Testis (tissue), 3 donors: ENCODE results near the gene MBLAC1. TPM values are rescaled to one million over a fixed set of nuclear protein-coding genes. Genes with fewer than 3 reads are reported as not detected.
A peak's percentile ranks its signal among the peaks of the same experiment; 100 is the strongest.

Source experiments
- DNase-seq: peaks from one replicate; pipeline ENCODE4 v3.0.0-alpha.2; 2019
- H3K27ac ChIP-seq, 2 donors: fragments of 200-600 bp; sonication (generic); one replicate each; pipeline ENCODE4 v1.5.1; 2019
- H3K27me3 ChIP-seq: fragments of 200-600 bp; sonication (generic); one replicate; pipeline ENCODE4 v1.5.1; 2019
- H3K36me3 ChIP-seq: fragments of 200-600 bp; sonication (generic); one replicate; pipeline ENCODE4 v1.5.1; 2017; ENCODE audit warnings: low read depth; ENCODE audit errors: missing control alignments
- H3K4me1 ChIP-seq: fragments of 200-600 bp; sonication (generic); one replicate; pipeline ENCODE4 v1.5.1; 2019
- H3K4me3 ChIP-seq, 2 donors: fragments of 200-600 bp; sonication (generic); one replicate each; pipeline ENCODE4 v1.5.1; 2017 to 2019
- H3K9me3 ChIP-seq: fragments of 200-600 bp; sonication (generic); one replicate; pipeline ENCODE4 v1.5.1; 2017
- POLR2A ChIP-seq: fragments of 450-650 bp; IDR thresholded peaks from one replicate; pipeline ENCODE4 v1.6.1; 2017; ENCODE audit warnings: antibody characterized with exemption, mild to moderate bottlenecking, moderate library complexity
- WGBS, 2 donors: methylation state at CpG; one replicate each; pipeline ENCODE4 v1.1.5; 2018; 5-methylcytosine and 5-hydroxymethylcytosine counted together
- intact Hi-C: fragments of 100-400 bp; cut with DNase I; formaldehyde crosslinking; loops from one replicate; pipeline ENCODE4 v1.15.1; 2023; ENCODE audit warnings: low total_unique reads
- polyA plus RNA-seq: library from polyadenylated mRNA; stranded (reverse); fragments of 350-450 nt; fragmentation: Illumina TruSeq; extraction: RNeasy Lipid Tissue Mini Kit (QIAGEN cat#74804); gene quantifications from one replicate; pipeline ENCODE4 v1.2.3, GENCODE V29; 2014; ENCODE audit warnings: low read depth, low replicate concordance; ENCODE audit not compliant: insufficient read depth
- total RNA-seq, 2 donors: library from RNA; depleted of rRNA; stranded (reverse); fragments of >200 nt; gene quantifications; one replicate each; pipeline ENCODE4 v1.2.3, GENCODE V29; 2016
- TF ChIP-seq, protein P1 (sequence below), 3 experiments: fragments of 450-650 bp in 2 of 3; fragments of 200-600 bp in 1 of 3; sonication (generic) in 1 of 3; IDR thresholded peaks; one replicate each; pipeline ENCODE4 v1.5.1; 2016 to 2019; ENCODE audit warnings: antibody characterized with exemption in 3 of 3, mild to moderate bottlenecking in 2 of 3, moderate library complexity in 1 of 3

The MBLAC1 gene
- total and polyA plus RNA-seq, 3 donors from 2014 or later = 2.9 to 10.2 (median 7.2) TPM

DNA sequence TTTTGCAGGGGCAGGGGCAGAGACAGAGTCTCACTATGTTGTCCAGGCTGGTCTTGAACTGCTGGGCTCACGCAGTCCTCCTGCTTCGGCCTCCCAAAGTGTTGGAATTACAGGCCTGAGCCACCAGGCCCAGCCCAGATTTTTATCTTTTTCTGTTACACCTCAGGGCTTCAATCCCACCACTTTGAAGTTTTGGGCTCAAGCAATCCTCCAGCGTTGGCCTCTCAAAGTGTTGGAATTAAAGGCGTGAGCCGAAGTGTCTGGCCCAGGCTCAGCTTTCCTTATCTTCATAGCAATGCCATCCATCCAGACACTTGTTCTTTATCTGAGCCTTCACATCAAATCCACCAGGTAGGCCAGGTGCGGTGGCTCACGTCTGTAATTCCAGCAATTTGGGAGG lies 11.7 kb upstream of the MBLAC1 start:
- Histone ChIP-seq H3K9me3 (no peaks in the 10 kb centered on the region), H3K4me1 (peaks cover 4% of the 10 kb centered on the region), H3K27me3 (no peaks in the 10 kb centered on the region), H3K36me3 (no peaks in the 10 kb centered on the region), H3K4me3 (no peak overlapping the region), H3K27ac (no peak overlapping the region)
- 91% methylated on average over 7 of the region's 7 CpGs for WGBS, 2 donors
- no peak for DNase-seq
- TF ChIP-seq, protein P1, sequence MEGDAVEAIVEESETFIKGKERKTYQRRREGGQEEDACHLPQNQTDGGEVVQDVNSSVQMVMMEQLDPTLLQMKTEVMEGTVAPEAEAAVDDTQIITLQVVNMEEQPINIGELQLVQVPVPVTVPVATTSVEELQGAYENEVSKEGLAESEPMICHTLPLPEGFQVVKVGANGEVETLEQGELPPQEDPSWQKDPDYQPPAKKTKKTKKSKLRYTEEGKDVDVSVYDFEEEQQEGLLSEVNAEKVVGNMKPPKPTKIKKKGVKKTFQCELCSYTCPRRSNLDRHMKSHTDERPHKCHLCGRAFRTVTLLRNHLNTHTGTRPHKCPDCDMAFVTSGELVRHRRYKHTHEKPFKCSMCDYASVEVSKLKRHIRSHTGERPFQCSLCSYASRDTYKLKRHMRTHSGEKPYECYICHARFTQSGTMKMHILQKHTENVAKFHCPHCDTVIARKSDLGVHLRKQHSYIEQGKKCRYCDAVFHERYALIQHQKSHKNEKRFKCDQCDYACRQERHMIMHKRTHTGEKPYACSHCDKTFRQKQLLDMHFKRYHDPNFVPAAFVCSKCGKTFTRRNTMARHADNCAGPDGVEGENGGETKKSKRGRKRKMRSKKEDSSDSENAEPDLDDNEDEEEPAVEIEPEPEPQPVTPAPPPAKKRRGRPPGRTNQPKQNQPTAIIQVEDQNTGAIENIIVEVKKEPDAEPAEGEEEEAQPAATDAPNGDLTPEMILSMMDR (IDR thresholded peaks at IDR 0.05) = no peak
- TF ChIP-seq POLR2A = no peak
- intact Hi-C loops = no loop called here

GRCh38 chr7:100118388-100119071 lies 8.2 kb upstream of the MBLAC1 start:
- TF ChIP-seq, protein P1 (IDR thresholded peaks at IDR 0.05) = no peak
- Histone ChIP-seq H3K9me3 (no peaks in the 10 kb centered on the region), H3K36me3 (no peaks in the 10 kb centered on the region), H3K4me1 (peaks cover 12% of the 10 kb centered on the region), H3K27ac (peak overlapping the region in 1 of 2 donors; percentile 93), H3K27me3 (no peaks in the 10 kb centered on the region), H3K4me3 (peak overlapping the region; percentile 66 to 73)
- intact Hi-C loops = no loop called here
- DNase-seq = no peak
- WGBS, 2 donors = 12 to 15% methylated on average over 18 of the region's 18 CpGs

DNA sequence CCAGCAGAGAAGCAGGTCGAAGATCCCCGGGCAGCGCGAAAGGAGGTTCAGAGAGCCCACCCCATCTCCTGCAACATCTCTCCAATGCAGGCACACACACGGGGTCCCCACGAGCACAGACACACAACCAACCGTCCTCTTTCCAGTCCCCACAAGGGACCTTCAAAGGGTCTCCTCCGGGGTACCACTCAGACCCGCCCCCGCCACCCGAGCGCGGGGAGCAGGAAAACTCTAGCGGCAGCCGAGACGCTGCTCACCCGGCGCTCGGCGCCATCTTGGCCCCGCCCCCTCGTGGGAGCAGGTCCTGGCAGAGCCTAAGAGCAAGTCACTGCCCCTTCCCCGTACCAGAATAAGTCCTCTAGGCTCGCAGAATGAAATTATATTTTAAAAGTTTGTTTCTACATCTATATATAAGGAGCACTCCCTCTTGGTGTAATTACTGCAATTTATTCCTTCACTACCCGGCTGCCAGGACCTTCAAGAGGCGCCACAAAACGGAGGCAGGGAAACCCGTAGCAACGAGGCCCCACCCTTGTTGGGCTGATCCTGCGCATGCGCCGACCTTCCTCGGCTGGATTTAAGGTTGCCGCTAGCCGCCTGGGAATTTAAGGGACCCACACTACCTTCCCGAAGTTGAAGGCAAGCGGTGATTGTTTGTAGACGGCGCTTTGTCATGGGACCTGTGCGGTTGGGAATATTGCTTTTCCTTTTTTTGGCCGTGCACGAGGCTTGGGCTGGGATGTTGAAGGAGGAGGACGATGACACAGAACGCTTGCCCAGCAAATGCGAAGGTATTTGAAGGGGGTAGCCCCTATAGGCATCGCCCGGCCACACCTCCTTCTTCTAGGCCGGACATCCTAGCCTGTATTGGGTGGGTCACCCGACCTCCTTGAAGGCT lies 7.4 kb upstream of the MBLAC1 start, which contains the start of the genes CNPY4 and TAF6:
TSS of gene CNPY4 (plus strand) at position 563 of the 898 bp plus-strand sequence. CDS start at position 674, 111 bp downstream.
TSS of gene TAF6 (minus strand) at position 287 of the 898 bp plus-strand sequence. CDS start 5,149 bp downstream, outside the sequence.
- peaks cover 14% of the 10 kb centered on the region for H3K4me1 ChIP-seq
- 0% methylated on average over 21 to 47 of the region's 49 CpGs for WGBS, 2 donors
- H3K36me3 ChIP-seq = no peaks in the 10 kb centered on the region
- DNase-seq = peak; percentile 97
- peak within 1 kb of the TSS; percentile 66 to 73 for H3K4me3 ChIP-seq
- no peak for TF ChIP-seq POLR2A
- TF ChIP-seq, protein P1 (IDR thresholded peaks at IDR 0.05) = no peak
- H3K27me3 ChIP-seq = no peaks in the 10 kb centered on the region
- H3K27ac ChIP-seq = peak within 1 kb of the TSS; percentile 72 to 93
- intact Hi-C loops = no loop called here
- no peaks in the 10 kb centered on the region for H3K9me3 ChIP-seq

GRCh38 chr7:100119970-100120732 lies 6.6 kb upstream of the MBLAC1 start:
- Histone ChIP-seq H3K4me1 (peaks cover 15% of the 10 kb centered on the region), H3K4me3 (peak overlapping the region; percentile 66 to 73), H3K27ac (peak overlapping the region in 1 of 2 donors; percentile 93), H3K27me3 (no peaks in the 10 kb centered on the region), H3K9me3 (no peaks in the 10 kb centered on the region), H3K36me3 (no peaks in the 10 kb centered on the region)
- TF ChIP-seq, protein P1 (IDR thresholded peaks at IDR 0.05) = no peak
- TF ChIP-seq POLR2A = no peak
- intact Hi-C loops = no loop called here
- 8 to 13% methylated on average over 14 to 19 of the region's 19 CpGs for WGBS, 2 donors
- peak; percentile 79 for DNase-seq
